Measurements from ENCODE around the gene DGKQ.

DGKQ gene

DNA sequence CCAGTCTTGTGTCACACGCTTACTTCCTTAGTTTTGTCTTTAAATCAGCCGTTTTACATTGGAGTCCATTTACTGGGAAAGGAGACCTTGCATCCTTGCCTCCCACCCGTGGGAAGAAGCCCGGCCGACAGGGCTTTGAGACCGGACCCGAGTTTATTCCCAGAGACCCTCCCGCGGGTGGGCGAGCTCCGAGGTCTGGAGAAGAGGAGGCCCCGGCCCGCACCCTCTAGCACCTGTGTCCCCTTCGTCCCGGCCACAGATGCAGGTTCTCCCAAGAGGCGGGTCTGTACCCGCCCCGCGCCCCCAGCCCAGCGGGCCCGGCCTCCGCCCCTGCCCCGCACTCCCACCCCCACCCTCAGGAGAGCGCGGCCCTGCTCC lies 23.6 kb upstream of the DGKQ start:
- TF ChIP-seq TAF1 (IDR thresholded peaks at IDR 0.05; ENCODE audit: borderline replicate concordance, insufficient read depth, low read length) (no peak), POLR2AphosphoS5 (IDR thresholded peaks at IDR 0.05; ENCODE audit: low read depth, low read length) (no peak), SIN3A (IDR thresholded peaks at IDR 0.05; ENCODE audit: borderline replicate concordance, insufficient read depth, low read length) (no peak), FOXP2 (optimal IDR thresholded peaks at IDR 0.05; ENCODE audit: borderline replicate concordance, extremely low read depth, extremely low read length, insufficient read depth) (no peak)
- TF ChIP-seq, protein P1, sequence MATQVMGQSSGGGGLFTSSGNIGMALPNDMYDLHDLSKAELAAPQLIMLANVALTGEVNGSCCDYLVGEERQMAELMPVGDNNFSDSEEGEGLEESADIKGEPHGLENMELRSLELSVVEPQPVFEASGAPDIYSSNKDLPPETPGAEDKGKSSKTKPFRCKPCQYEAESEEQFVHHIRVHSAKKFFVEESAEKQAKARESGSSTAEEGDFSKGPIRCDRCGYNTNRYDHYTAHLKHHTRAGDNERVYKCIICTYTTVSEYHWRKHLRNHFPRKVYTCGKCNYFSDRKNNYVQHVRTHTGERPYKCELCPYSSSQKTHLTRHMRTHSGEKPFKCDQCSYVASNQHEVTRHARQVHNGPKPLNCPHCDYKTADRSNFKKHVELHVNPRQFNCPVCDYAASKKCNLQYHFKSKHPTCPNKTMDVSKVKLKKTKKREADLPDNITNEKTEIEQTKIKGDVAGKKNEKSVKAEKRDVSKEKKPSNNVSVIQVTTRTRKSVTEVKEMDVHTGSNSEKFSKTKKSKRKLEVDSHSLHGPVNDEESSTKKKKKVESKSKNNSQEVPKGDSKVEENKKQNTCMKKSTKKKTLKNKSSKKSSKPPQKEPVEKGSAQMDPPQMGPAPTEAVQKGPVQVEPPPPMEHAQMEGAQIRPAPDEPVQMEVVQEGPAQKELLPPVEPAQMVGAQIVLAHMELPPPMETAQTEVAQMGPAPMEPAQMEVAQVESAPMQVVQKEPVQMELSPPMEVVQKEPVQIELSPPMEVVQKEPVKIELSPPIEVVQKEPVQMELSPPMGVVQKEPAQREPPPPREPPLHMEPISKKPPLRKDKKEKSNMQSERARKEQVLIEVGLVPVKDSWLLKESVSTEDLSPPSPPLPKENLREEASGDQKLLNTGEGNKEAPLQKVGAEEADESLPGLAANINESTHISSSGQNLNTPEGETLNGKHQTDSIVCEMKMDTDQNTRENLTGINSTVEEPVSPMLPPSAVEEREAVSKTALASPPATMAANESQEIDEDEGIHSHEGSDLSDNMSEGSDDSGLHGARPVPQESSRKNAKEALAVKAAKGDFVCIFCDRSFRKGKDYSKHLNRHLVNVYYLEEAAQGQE (IDR thresholded peaks at IDR 0.05; ENCODE audit: insufficient read depth in 1 of 2, low read depth in 2 of 2, low read length in 2 of 2) = no peak

DNA sequence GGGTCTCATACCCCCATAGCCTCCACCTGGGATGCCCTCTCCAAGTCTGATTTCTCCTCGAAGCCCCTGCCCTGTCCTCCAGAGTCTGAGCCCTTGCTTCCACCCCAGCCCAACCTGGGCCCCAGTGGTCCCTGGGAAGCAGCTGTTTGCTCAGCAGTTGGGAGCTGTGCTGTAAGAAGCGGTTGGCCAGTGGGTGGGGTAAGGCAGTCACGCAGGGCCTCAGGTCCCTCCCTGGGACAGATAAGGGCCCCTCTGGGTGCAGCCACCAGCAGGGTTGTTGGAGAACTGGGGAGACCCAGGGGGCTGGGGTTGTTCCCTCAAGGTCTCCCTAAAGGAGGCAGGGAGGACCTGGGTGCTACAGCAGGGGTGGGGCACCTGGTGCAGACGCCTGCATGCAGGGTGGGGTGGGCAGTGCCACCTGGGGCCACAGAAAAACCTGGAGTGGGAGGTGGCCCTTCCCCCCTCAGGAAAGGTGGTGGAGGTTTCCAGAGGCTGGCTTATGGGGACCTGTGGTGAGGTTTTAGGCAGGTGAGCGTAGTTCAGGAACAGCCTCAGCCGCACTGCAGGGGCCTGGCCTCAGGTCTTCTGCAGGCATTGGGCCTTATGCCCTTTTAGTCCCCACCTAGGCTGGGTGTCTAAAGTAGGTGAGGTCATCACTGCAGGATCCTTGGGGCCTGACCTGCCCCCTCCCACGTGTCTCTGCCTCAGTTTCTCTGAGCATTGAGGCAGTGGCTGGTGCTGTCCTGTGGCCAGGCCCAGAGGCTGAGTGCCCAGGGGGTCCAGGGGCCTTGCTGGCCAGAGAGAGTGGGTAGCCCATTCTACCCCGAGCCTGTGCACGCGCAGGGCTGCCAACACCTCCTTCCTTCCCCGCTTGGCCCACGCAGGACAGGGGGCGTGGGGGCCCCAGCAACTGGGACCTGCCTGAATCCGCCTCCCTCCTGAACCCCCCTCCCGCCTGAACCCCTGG lies 22.9 kb upstream of the DGKQ start:
- TF ChIP-seq TAF1 (IDR thresholded peaks at IDR 0.05; ENCODE audit: borderline replicate concordance, insufficient read depth, low read length) = no peak
- TF ChIP-seq, protein P1 (IDR thresholded peaks at IDR 0.05; ENCODE audit: insufficient read depth in 1 of 2, low read depth in 2 of 2, low read length in 2 of 2) = no peak
- no peak for TF ChIP-seq POLR2AphosphoS5 (IDR thresholded peaks at IDR 0.05; ENCODE audit: low read depth, low read length)
- no peak for TF ChIP-seq FOXP2 (optimal IDR thresholded peaks at IDR 0.05; ENCODE audit: borderline replicate concordance, extremely low read depth, extremely low read length, insufficient read depth)
- TF ChIP-seq SIN3A (IDR thresholded peaks at IDR 0.05; ENCODE audit: borderline replicate concordance, insufficient read depth, low read length) = no peak

DNA sequence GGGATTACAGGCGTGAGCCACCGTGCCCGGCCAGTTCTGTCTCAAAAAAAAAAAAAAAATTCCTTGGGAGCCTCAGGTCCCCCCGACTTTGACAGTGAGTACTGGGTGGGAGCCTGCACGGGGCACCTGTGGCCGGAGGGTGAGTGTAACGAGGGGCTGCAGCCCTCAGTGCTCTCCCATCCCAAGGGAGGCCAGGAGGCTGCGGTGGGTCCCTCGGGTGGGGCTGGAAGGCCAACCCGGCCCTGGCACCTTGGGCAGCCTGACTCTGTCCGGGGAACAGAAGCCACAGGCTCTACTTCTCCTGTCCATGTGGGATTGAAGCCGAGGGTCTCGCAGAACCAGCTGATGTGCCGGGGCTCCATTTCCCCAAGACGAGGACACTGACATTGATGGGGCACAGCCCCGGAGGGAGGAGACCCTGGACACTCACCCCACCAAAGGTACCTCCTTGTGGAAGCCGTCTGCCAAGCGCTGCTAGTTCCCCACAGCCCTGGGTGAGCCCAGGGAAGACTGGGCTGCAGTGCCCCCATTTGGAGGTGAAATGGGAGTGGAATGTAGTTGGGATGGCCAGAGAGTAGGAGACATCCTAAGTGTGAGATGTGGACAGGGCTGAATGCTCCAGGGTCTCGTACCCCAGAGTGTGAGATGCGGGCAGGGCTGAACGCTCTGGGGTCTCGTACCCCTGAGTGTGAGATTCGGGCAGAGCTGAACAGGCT lies 22.1 kb upstream of the DGKQ start:
- TF ChIP-seq TAF1 (IDR thresholded peaks at IDR 0.05; ENCODE audit: borderline replicate concordance, insufficient read depth, low read length) = no peak
- no peak for TF ChIP-seq SIN3A (IDR thresholded peaks at IDR 0.05; ENCODE audit: borderline replicate concordance, insufficient read depth, low read length)
- no peak for TF ChIP-seq POLR2AphosphoS5 (IDR thresholded peaks at IDR 0.05; ENCODE audit: low read depth, low read length)

DNA sequence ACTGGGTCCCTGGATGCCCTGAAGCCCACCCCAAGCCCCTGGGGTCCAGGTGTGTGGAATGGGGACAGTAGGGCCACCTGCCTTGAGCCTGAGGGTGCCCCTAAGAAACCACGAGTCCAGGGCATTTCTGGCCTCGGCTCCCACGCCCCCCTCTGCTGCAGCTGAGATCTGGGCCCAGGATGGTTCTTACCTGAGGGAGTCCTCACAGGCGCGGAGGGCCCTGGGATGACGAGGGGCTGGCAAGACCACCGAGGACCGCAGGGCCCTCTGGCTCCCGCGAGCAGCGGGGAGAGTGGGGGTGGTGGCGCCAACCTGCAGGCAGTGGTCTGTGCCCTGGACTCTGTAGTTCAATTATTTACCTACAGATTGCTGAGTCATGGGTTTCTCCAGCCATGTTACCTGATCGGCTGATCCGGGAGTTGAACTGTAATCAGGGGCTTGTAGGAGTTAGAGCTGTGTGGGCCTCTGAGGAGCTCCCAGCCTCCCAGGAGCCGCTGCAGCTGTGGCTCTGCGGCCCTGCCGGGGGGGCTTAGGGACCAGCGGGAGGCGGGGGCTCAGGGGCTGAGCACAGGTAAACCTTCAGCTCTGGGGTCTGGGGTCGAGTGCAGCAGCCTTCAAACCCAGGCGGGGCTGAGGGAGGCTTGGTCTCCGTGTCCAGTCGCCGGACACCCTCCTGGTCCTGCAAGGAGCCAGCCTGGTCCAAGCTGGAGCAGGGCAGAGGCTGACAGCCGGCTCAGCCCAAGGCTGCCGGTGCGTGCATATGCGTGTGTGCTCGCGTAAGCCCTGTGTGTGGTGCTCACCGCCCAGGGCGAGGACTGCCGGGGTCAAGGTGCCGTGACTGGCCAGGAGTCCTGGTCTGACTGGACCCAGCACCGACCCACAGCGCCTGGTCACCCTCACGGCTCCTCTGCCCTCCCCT lies 20.0 kb upstream of the DGKQ start, which contains the start of gene SLC26A1:
Gene SLC26A1 (minus strand): TSS at position 294 of the 919 bp plus-strand sequence. CDS start 1,701 bp downstream, outside the sequence.
- TF ChIP-seq FOXP2 (optimal IDR thresholded peaks at IDR 0.05; ENCODE audit: borderline replicate concordance, extremely low read depth, extremely low read length, insufficient read depth) (no peak), POLR2AphosphoS5 (IDR thresholded peaks at IDR 0.05; ENCODE audit: low read depth, low read length) (no peak), TAF1 (IDR thresholded peaks at IDR 0.05; ENCODE audit: borderline replicate concordance, insufficient read depth, low read length) (no peak), SIN3A (IDR thresholded peaks at IDR 0.05; ENCODE audit: borderline replicate concordance, insufficient read depth, low read length) (no peak)
- TF ChIP-seq, protein P1 (IDR thresholded peaks at IDR 0.05; ENCODE audit: insufficient read depth in 1 of 2, low read depth in 2 of 2, low read length in 2 of 2) = no peak
